ENCODE results near the gene GBX2.
"Not testable (repeated sequence)": the region's sequence is repeated elsewhere in the genome, so short reads cannot be mapped to it uniquely, and the experiment has no call there.

Gene GBX2

DNA sequence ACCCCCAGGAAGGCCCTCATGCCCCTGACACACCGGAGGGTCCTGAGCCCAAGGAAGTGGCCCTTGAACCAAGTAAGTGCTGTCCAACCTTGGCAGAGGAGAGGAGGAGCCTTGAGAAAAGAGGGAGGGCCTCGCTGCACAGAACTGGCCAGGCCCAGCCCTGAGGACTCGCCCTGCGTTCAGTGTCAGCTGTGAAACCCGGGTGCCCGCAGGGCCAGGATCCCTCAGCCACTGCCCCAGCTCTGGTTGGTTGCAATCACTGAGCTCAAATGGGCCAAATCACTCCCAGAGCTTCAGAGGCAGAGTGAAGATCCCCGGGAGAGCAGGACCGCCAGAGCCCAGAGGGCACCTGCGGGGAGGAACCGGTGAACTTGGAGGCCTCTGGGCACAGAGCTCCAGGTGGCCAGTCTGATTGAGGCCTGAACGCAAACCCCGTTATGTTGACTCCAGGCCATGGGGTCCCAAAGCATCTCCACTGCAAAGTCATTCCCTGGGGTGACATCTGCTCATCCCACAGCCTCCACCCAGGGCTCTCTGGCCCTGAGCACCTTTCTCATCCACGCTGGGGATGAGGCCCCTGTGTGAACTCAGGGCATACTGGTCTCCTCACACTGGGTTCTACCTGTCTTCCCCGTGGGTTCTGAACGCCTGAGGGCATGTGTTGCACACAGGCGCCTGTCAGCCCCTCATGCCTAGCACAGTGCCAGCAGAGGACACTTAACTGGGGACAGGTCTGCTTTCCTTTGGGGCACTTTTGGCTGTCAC, 11.9 kb downstream of the GBX2 start:
- Histone ChIP-seq H3K27ac (ENCODE audit: insufficient read depth in 1 of 2, low read depth in 1 of 2, low read length in 2 of 2, poor library complexity in 1 of 2, severe bottlenecking in 2 of 2) (no peak overlapping the region), H3K27me3 (replicated peaks in 2 of 5; ENCODE audit: control insufficient read depth in 4 of 5, insufficient read depth in 5 of 5, low read length in 4 of 5) (peaks cover 6 to 80% (median 37%) of the 10 kb centered on the region in 5 experiments), H3K4me3 (ENCODE audit: control insufficient read depth in 1 of 7, extremely low read depth in 1 of 7, insufficient read depth in 4 of 7, low read depth in 2 of 7, low read length in 6 of 7) (no peak overlapping the region), H3K36me3 (ENCODE audit: control insufficient read depth in 4 of 4, insufficient read depth in 4 of 4, low read length in 3 of 4) (no peaks in the 10 kb centered on the region), H3K9me3 (ENCODE audit: control extremely low read depth in 1 of 5, control insufficient read depth in 4 of 5, insufficient read depth in 2 of 5, low read depth in 1 of 5, low read length in 4 of 5) (peaks cover 0 to 13% (median 10%) of the 10 kb centered on the region in 5 experiments), H3K4me1 (ENCODE audit: control extremely low read depth in 1 of 4, control insufficient read depth in 4 of 4, insufficient read depth in 4 of 4, low read length in 3 of 4) (no peaks in the 10 kb centered on the region)
- no peak for DNase-seq
- CTCF ChIA-PET: no interaction called here
- POLR2A ChIA-PET: no interaction called here
- WGBS (ENCODE audit: insufficient coverage): 88% methylated on average over 16 of the region's 16 CpGs

DNA sequence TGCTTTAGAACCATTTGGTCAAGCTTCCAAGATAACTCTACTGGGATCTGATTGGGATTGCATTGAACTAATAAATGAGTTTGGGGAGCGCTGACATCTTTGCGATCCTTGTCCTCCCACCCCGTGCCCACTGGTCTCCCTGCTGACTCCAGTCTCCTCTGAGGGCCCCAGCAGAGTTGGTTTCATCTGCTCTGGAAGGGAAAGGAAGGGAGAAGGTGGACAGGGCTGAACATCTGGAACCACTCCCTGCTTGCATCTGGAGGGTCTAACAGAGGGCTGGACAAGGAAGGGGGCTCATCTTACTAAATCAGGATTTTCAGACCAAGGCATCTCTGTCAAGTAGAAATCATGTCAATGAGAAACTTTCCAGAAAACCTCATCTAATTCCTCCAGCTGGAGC, 12.8 kb downstream of the GBX2 start:
- WGBS (ENCODE audit: insufficient coverage): 90% methylated on average over 3 of the region's 3 CpGs
- Histone ChIP-seq H3K4me1 (ENCODE audit: control extremely low read depth in 1 of 4, control insufficient read depth in 4 of 4, insufficient read depth in 4 of 4, low read length in 3 of 4) (no peaks in the 10 kb centered on the region), H3K27ac (ENCODE audit: insufficient read depth in 1 of 2, low read depth in 1 of 2, low read length in 2 of 2, poor library complexity in 1 of 2, severe bottlenecking in 2 of 2) (no peak overlapping the region), H3K36me3 (ENCODE audit: control insufficient read depth in 4 of 4, insufficient read depth in 4 of 4, low read length in 3 of 4) (no peaks in the 10 kb centered on the region), H3K4me3 (ENCODE audit: control insufficient read depth in 1 of 7, extremely low read depth in 1 of 7, insufficient read depth in 4 of 7, low read depth in 2 of 7, low read length in 6 of 7) (no peak overlapping the region), H3K27me3 (replicated peaks in 2 of 5; ENCODE audit: control insufficient read depth in 4 of 5, insufficient read depth in 5 of 5, low read length in 4 of 5) (peaks cover 6 to 71% (median 35%) of the 10 kb centered on the region in 5 experiments), H3K9me3 (ENCODE audit: control extremely low read depth in 1 of 5, control insufficient read depth in 4 of 5, insufficient read depth in 2 of 5, low read depth in 1 of 5, low read length in 4 of 5) (peaks cover 2 to 20% (median 10%) of the 10 kb centered on the region in 5 experiments)
- no peak for DNase-seq
- ChIA-PET CTCF (no interaction called here), POLR2A (no interaction called here)

DNA sequence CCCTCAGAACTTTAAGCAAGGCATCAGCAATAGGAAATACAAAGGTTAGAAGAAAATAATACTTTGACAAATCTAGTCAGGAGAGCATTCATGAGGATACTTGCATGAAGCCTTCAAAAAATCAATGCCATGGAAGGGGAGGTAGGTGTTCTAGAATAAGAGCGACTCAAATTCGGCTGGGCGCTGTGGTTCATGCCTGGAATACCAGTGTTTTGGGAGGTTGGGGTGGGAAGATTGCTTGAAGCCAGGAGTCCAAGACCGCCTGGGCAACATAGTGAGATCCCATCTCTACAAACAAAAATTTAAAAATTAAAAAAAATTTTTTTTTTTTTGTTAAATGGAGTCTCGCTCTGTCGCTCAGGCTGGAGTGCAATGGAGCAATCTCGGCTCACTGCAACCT, 21.8 kb downstream of the GBX2 start:
- H3K36me3 ChIP-seq (ENCODE audit: control insufficient read depth in 4 of 4, insufficient read depth in 4 of 4, low read length in 3 of 4): no peaks in the 10 kb centered on the region
- H3K27me3 ChIP-seq (replicated peaks in 2 of 5; ENCODE audit: control insufficient read depth in 4 of 5, insufficient read depth in 5 of 5, low read length in 4 of 5): peaks cover under 1 to 56% (median 4%) of the 10 kb centered on the region in 5 experiments
- POLR2A ChIA-PET: no interaction called here
- H3K4me1 ChIP-seq (ENCODE audit: control extremely low read depth in 1 of 4, control insufficient read depth in 4 of 4, insufficient read depth in 4 of 4, low read length in 3 of 4): no peaks in the 10 kb centered on the region
- no peak for DNase-seq
- 100% methylated on average over 2 of the region's 7 CpGs for WGBS (ENCODE audit: insufficient coverage)
- peaks cover 0 to 9% (median 3%) of the 10 kb centered on the region in 5 experiments for H3K9me3 ChIP-seq (ENCODE audit: control extremely low read depth in 1 of 5, control insufficient read depth in 4 of 5, insufficient read depth in 2 of 5, low read depth in 1 of 5, low read length in 4 of 5)
- CTCF ChIA-PET: no interaction called here
- H3K4me3 ChIP-seq (ENCODE audit: control insufficient read depth in 1 of 7, extremely low read depth in 1 of 7, insufficient read depth in 4 of 7, low read depth in 2 of 7, low read length in 6 of 7): no peak overlapping the region
- H3K27ac ChIP-seq (ENCODE audit: insufficient read depth in 1 of 2, low read depth in 1 of 2, low read length in 2 of 2, poor library complexity in 1 of 2, severe bottlenecking in 2 of 2): no peak overlapping the region

DNA sequence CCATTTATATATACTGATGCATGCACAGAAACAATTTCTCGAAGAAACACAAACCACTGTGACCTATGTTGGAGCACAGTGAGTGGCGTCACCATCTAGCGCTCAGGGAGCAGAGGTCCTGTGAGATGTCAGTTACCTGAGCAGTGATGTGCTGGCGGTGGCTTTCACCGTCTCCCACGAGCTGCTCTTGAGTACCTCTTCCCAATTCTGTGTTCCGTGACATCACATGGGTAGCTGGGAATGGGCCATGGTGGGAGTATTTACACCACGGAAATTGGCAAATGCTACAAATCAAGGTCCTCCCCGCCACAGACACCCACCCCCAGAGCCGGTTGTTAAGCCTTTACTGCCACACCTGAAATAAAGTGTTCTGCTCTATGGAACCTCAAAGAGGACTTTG, 24.4 kb downstream of the GBX2 start:
- H3K4me3 ChIP-seq (ENCODE audit: control insufficient read depth in 1 of 7, extremely low read depth in 1 of 7, insufficient read depth in 4 of 7, low read depth in 2 of 7, low read length in 6 of 7): no peak overlapping the region
- H3K27me3 ChIP-seq (replicated peaks in 2 of 5; ENCODE audit: control insufficient read depth in 4 of 5, insufficient read depth in 5 of 5, low read length in 4 of 5): peaks cover 2 to 63% (median 7%) of the 10 kb centered on the region in 5 experiments
- ChIA-PET CTCF (no interaction called here), POLR2A (no interaction called here)
- H3K9me3 ChIP-seq (ENCODE audit: control extremely low read depth in 1 of 5, control insufficient read depth in 4 of 5, insufficient read depth in 2 of 5, low read depth in 1 of 5, low read length in 4 of 5): no peaks in the 10 kb centered on the region
- no peak for DNase-seq
- H3K27ac ChIP-seq (ENCODE audit: insufficient read depth in 1 of 2, low read depth in 1 of 2, low read length in 2 of 2, poor library complexity in 1 of 2, severe bottlenecking in 2 of 2): no peak overlapping the region
- H3K36me3 ChIP-seq (ENCODE audit: control insufficient read depth in 4 of 4, insufficient read depth in 4 of 4, low read length in 3 of 4): no peaks in the 10 kb centered on the region
- no peaks in the 10 kb centered on the region for H3K4me1 ChIP-seq (ENCODE audit: control extremely low read depth in 1 of 4, control insufficient read depth in 4 of 4, insufficient read depth in 4 of 4, low read length in 3 of 4)
- WGBS (ENCODE audit: insufficient coverage): 94% methylated on average over 6 of the region's 10 CpGs

DNA sequence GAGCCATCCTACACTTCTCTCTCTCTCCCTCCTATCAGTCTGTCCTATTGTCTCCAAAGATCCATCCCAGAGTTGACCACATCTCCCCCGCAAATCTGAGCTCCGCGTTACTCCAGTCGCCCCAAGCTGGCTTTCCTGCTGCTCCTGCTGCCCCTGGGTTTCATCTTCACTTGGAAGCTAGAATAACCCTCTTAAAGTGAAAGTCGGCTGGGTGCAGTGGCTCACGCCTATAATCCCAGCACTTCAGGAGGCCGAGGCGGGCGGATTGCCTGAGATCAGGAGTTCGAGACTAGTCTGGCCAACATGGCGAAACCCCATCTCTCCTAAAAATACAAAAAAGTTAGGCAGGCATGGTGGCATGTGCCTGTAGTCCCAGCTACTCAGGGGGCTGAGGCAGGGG, 26.6 kb downstream of the GBX2 start:
- H3K9me3 ChIP-seq (ENCODE audit: control extremely low read depth in 1 of 5, control insufficient read depth in 4 of 5, insufficient read depth in 2 of 5, low read depth in 1 of 5, low read length in 4 of 5); CTCF ChIA-PET; POLR2A ChIA-PET; H3K36me3 ChIP-seq (ENCODE audit: control insufficient read depth in 4 of 4, insufficient read depth in 4 of 4, low read length in 3 of 4); H3K27ac ChIP-seq (ENCODE audit: insufficient read depth in 1 of 2, low read depth in 1 of 2, low read length in 2 of 2, poor library complexity in 1 of 2, severe bottlenecking in 2 of 2); DNase-seq; H3K4me3 ChIP-seq (ENCODE audit: control insufficient read depth in 1 of 7, extremely low read depth in 1 of 7, insufficient read depth in 4 of 7, low read depth in 2 of 7, low read length in 6 of 7); H3K4me1 ChIP-seq (ENCODE audit: control extremely low read depth in 1 of 4, control insufficient read depth in 4 of 4, insufficient read depth in 4 of 4, low read length in 3 of 4): not testable (repeated sequence)
- 94% methylated on average over 11 of the region's 11 CpGs for WGBS (ENCODE audit: insufficient coverage)
- H3K27me3 ChIP-seq (replicated peaks in 2 of 5; ENCODE audit: control insufficient read depth in 4 of 5, insufficient read depth in 5 of 5, low read length in 4 of 5): peaks cover 2 to 56% (median 7%) of the 10 kb centered on the region in 5 experiments

DNA sequence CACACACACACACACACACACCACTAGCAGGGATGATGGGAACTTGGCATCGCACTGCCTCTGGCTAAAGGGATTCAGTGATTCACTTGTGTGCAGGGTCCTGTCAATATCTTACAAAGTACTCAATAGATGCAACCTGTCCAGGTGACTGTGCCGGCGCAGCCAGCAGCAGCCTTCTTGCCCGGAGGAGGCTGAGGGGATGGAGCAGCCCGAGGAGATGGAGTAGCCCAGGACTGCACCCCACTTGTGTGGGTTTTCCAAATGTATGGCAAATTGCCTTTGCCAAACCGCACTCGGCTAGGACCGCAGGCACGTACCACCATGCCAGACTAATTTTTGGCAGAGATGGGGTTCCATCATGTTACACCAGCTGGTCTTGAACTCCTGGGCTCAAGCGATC, 31.1 kb downstream of the GBX2 start:
- Histone ChIP-seq H3K36me3 (ENCODE audit: control insufficient read depth in 4 of 4, insufficient read depth in 4 of 4, low read length in 3 of 4) (no peaks in the 10 kb centered on the region), H3K27me3 (replicated peaks in 2 of 5; ENCODE audit: control insufficient read depth in 4 of 5, insufficient read depth in 5 of 5, low read length in 4 of 5) (peaks cover 2 to 30% (median 5%) of the 10 kb centered on the region in 5 experiments), H3K4me3 (ENCODE audit: control insufficient read depth in 1 of 7, extremely low read depth in 1 of 7, insufficient read depth in 4 of 7, low read depth in 2 of 7, low read length in 6 of 7) (no peak overlapping the region), H3K27ac (ENCODE audit: insufficient read depth in 1 of 2, low read depth in 1 of 2, low read length in 2 of 2, poor library complexity in 1 of 2, severe bottlenecking in 2 of 2) (no peak overlapping the region), H3K9me3 (ENCODE audit: control extremely low read depth in 1 of 5, control insufficient read depth in 4 of 5, insufficient read depth in 2 of 5, low read depth in 1 of 5, low read length in 4 of 5) (no peaks in the 10 kb centered on the region), H3K4me1 (ENCODE audit: control extremely low read depth in 1 of 4, control insufficient read depth in 4 of 4, insufficient read depth in 4 of 4, low read length in 3 of 4) (no peaks in the 10 kb centered on the region)
- POLR2A ChIA-PET: interaction anchor here (0.6 kb wide), 2 partner anchors 8 to 18 kb away, joined by 3 to 5 read pairs; no protein-coding TSS in a partner anchor
- DNase-seq: no peak
- CTCF ChIA-PET: no interaction called here
- WGBS (ENCODE audit: insufficient coverage): 99% methylated on average over 8 of the region's 10 CpGs

DNA sequence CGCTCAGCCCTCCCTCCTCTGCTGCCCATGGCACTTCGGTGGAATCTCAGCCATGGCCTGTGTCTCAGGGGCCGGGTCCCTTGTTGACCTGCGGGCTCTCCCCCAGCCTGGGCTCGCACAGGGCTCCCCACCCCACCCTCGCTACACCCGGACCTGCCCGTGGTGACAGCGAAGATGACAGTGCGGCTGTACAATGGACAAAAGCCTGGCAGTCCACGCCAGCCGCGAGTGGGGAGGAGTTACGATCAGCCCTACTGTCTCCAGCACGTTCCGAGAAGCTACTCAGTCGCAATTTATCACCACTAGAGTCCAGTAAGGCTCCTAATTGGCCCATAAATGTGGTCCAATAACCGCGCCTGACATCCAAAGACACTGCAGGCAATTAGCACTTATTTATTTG, 31.6 kb downstream of the GBX2 start:
- no peak overlapping the region for H3K27ac ChIP-seq (ENCODE audit: insufficient read depth in 1 of 2, low read depth in 1 of 2, low read length in 2 of 2, poor library complexity in 1 of 2, severe bottlenecking in 2 of 2)
- peaks cover 2 to 27% (median 5%) of the 10 kb centered on the region in 5 experiments for H3K27me3 ChIP-seq (replicated peaks in 2 of 5; ENCODE audit: control insufficient read depth in 4 of 5, insufficient read depth in 5 of 5, low read length in 4 of 5)
- H3K9me3 ChIP-seq (ENCODE audit: control extremely low read depth in 1 of 5, control insufficient read depth in 4 of 5, insufficient read depth in 2 of 5, low read depth in 1 of 5, low read length in 4 of 5): no peaks in the 10 kb centered on the region
- no peak overlapping the region for H3K4me3 ChIP-seq (ENCODE audit: control insufficient read depth in 1 of 7, extremely low read depth in 1 of 7, insufficient read depth in 4 of 7, low read depth in 2 of 7, low read length in 6 of 7)
- CTCF ChIA-PET: no interaction called here
- POLR2A ChIA-PET: interaction anchor here (0.6 kb wide), 2 partner anchors 9 to 18 kb away, joined by 3 to 5 read pairs; no protein-coding TSS in a partner anchor
- H3K36me3 ChIP-seq (ENCODE audit: control insufficient read depth in 4 of 4, insufficient read depth in 4 of 4, low read length in 3 of 4): no peaks in the 10 kb centered on the region
- DNase-seq: no peak
- WGBS (ENCODE audit: insufficient coverage): 91% methylated on average over 19 of the region's 19 CpGs
- H3K4me1 ChIP-seq (ENCODE audit: control extremely low read depth in 1 of 4, control insufficient read depth in 4 of 4, insufficient read depth in 4 of 4, low read length in 3 of 4): no peaks in the 10 kb centered on the region
